ENCODE results near the gene TGFA.

GRCh38 chr2:70489165-70489564, 64.5 kb downstream of the TGFA start:
- TF ChIP-seq, protein P1, sequence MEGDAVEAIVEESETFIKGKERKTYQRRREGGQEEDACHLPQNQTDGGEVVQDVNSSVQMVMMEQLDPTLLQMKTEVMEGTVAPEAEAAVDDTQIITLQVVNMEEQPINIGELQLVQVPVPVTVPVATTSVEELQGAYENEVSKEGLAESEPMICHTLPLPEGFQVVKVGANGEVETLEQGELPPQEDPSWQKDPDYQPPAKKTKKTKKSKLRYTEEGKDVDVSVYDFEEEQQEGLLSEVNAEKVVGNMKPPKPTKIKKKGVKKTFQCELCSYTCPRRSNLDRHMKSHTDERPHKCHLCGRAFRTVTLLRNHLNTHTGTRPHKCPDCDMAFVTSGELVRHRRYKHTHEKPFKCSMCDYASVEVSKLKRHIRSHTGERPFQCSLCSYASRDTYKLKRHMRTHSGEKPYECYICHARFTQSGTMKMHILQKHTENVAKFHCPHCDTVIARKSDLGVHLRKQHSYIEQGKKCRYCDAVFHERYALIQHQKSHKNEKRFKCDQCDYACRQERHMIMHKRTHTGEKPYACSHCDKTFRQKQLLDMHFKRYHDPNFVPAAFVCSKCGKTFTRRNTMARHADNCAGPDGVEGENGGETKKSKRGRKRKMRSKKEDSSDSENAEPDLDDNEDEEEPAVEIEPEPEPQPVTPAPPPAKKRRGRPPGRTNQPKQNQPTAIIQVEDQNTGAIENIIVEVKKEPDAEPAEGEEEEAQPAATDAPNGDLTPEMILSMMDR (IDR thresholded peaks at IDR 0.05) = no peak
- TF ChIP-seq POLR2A (IDR thresholded peaks at IDR 0.05) = no peak

Measured in heart left ventricle (tissue), 13 donors.